ENCODE results near the gene DIP2A.

DNA sequence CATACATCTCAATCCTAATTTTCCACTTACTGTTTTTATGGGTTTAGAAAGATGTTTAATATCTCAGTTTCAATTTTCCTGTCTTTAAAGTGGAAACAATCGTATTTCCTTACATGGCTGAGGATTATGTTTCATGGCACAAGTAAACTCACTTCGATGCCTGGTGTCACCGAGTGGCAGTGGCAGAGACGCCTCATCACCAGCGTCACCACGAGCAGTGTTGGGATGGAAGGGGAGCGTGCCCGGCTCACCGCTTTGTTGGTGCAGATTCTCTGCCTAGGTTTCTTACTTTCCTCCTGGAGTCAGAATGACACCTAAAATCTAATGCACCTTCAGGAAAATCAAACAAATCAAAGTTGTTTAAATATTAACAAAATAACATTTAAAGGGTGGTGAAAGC, 48.2 kb upstream of the DIP2A start:
- TF ChIP-seq GATA3 (IDR thresholded peaks at IDR 0.05; ENCODE audit: low read depth, low read length), result no peak
- TF ChIP-seq GATA2 (IDR thresholded peaks at IDR 0.05; ENCODE audit: low read depth, low read length), result no peak

All from SH-SY5Y (cell line).